ENCODE data around the gene USP30.

Gene USP30

DNA sequence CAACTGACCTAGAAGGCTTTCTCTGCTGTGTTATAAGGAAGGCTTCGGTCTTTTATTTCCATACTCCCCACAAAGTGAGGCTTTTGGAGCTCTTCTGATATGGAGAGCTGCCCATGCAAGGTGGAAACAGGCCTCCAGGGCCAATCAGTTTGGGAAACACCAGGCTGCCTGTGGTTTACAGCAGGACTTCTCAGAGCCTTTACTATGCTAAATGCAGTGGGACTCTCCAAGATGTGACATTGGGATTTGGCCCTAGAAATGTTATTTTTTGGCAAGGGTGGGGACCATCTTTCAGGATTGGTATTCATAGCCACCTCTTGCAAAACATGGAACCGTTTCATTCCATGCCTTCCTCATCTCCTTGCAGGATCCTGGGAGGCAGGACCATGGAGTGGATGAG is 67.7 kb downstream of the USP30 start:
- TF ChIP-seq GATA2 (IDR thresholded peaks at IDR 0.05; ENCODE audit: low read depth, low read length), result no peak
- no peak for TF ChIP-seq GATA3 (IDR thresholded peaks at IDR 0.05; ENCODE audit: low read depth, low read length)

DNA sequence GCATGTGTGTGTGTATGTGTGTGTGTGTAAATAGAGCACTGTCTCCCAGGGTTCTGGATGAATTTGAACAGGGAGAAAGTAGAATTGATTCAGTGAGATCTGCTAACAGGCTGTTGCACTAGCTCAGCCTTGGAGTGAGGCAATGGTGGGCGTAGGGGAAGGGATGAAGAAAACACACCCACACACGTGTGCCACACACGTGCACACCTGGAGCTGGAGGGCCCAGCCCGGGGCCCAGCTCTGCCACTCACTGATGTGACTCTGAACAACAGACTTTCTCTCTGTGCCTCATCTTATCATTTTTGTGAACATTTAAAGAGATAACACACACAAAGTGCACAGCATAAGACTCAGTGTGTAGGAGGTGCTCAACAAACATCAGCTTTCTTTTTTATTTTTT is 68.2 kb downstream of the USP30 start:
- no peak for TF ChIP-seq GATA3 (IDR thresholded peaks at IDR 0.05; ENCODE audit: low read depth, low read length)
- TF ChIP-seq GATA2 (IDR thresholded peaks at IDR 0.05; ENCODE audit: low read depth, low read length), result no peak

DNA sequence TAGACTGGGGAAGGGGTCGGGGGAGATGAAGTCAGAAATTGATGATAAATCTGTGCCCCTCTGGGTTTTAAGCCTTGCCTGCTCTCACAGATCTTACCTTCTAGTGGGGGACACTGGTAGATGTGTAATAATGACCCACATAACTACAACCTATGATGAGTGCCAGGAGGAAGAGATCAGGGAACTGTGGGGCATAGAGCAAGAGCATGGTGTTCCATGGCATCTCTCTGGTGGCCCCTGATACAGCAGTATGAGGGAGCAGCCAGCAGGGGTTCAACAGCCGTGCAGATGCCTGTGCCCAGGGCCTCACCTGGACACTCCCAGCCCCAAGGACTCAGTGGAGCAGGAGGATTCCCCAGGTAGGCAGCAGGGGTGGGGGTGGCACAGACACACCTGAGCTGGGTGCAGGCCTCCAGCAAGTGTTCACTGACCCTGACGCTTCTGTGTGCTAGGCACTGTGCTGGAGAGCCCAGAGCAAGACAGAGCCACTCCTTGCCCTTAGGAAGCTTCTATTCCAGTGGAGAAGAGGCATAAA is 69.0 kb downstream of the USP30 start:
- TF ChIP-seq GATA3 (IDR thresholded peaks at IDR 0.05; ENCODE audit: low read depth, low read length) (no peak), GATA2 (IDR thresholded peaks at IDR 0.05; ENCODE audit: low read depth, low read length) (no peak)

DNA sequence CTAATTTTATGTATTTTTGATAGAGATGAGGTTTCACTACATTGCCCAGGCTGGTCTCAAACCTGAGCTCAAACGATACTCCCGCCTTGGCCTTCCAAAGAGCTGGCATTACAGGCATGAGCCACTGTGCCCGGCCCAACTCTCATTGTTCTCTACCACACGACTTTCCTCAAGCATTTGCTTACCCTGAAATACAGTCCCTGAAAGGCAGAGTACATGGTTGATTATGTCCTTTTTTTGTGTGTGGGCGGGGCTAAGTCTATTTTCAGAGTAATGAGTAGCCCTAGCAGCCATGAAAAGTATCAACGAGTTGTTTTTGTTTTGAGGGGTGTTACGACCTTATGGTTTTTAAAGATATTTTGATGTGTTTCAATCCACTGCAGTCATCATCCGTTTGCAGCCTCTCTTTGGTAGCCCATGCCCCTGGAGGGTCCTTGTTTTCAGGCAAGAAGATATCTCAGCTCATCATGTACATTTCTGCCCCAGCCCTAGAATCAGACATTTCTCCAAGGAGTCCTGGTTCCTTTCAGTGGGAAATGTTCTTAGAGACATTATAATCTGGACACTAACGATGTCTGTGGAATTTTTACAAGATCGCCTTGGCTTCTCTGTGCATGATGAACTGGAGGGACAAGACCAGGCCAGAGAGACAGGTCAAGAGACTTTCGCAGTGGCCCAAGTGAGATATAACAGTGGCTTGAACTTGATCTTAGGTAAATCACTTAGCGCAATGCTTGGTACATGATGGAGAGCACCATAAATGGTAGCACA is 72.7 kb downstream of the USP30 start:
- no peak for TF ChIP-seq GATA2 (IDR thresholded peaks at IDR 0.05; ENCODE audit: low read depth, low read length)
- TF ChIP-seq GATA3 (IDR thresholded peaks at IDR 0.05; ENCODE audit: low read depth, low read length), result no peak

DNA sequence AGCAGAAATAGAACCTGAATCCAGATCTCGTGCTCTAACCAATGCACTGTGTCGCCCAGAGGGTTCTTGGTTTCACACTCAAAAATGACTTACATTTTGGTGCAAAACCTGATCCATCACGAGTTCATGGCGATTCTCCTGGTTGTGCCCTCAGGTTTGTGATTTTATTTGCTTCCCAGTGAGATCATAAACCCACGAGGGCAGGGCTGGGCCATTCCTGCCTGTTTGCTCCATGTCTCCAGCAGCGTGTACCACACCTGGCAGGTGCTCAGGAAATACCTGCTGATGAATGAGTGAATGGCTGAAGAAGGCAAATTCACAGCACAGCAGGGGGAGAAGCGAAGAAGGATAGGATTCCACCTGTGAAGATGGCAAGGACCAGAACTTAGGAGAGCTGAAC is 73.4 kb downstream of the USP30 start:
- TF ChIP-seq GATA2 (IDR thresholded peaks at IDR 0.05; ENCODE audit: low read depth, low read length), result no peak
- TF ChIP-seq GATA3 (IDR thresholded peaks at IDR 0.05; ENCODE audit: low read depth, low read length), result no peak

DNA sequence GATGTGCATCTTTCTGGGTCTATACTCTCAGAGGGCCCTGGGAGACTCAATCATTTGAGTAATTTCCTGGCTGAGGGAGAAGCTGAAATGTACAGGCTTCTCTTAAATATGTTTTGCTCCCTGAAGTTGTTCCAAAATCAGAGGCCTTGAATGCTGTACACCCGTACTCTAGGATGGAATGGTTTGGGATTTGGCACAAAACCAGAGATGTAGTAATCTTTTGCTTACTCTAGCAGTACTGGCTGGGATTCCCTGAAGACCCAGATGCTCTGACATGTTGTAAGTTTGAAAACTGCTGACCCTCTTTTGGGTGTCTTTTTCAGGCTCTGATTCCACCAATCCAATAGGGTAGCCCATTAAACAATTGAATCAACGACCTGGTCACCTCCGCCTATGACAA is 74.4 kb downstream of the USP30 start:
- TF ChIP-seq GATA3 (IDR thresholded peaks at IDR 0.05; ENCODE audit: low read depth, low read length) (no peak), GATA2 (IDR thresholded peaks at IDR 0.05; ENCODE audit: low read depth, low read length) (no peak)

DNA sequence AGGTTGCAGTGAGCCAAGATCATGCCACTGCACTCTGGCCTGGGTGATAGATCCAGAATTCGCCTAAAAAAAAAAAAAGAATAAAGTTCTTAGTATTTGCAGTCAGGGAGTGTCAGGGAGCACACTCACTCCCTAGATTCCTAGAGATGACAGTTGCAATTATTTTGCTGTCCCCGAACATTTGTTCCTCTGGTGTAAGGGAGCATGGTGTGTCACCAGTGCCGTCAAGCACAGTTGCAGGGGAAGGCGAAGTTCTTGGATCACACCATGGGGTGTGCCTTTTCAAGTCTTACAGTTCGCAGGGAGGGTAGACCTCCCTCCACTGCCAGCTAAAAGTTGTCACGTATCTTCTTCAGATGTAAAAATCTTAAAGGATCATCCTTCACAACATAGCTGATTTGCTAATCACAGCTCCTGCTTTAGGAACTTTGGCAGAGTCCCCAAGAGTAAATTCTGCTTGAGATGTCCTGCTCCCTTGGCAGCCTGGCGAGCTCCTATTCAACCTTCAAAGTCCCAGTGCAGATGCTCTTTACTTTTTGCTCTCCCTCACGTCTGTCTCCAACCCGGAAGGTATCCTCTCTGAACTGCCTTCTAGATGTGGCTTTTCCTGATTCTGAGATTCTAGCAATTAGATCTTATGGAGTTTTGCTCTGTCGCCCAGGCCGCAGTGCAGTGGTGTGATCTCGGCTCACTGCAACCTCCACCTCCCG is 75.3 kb downstream of the USP30 start:
- no peak for TF ChIP-seq GATA3 (IDR thresholded peaks at IDR 0.05; ENCODE audit: low read depth, low read length)
- TF ChIP-seq GATA2 (IDR thresholded peaks at IDR 0.05; ENCODE audit: low read depth, low read length), result no peak

DNA sequence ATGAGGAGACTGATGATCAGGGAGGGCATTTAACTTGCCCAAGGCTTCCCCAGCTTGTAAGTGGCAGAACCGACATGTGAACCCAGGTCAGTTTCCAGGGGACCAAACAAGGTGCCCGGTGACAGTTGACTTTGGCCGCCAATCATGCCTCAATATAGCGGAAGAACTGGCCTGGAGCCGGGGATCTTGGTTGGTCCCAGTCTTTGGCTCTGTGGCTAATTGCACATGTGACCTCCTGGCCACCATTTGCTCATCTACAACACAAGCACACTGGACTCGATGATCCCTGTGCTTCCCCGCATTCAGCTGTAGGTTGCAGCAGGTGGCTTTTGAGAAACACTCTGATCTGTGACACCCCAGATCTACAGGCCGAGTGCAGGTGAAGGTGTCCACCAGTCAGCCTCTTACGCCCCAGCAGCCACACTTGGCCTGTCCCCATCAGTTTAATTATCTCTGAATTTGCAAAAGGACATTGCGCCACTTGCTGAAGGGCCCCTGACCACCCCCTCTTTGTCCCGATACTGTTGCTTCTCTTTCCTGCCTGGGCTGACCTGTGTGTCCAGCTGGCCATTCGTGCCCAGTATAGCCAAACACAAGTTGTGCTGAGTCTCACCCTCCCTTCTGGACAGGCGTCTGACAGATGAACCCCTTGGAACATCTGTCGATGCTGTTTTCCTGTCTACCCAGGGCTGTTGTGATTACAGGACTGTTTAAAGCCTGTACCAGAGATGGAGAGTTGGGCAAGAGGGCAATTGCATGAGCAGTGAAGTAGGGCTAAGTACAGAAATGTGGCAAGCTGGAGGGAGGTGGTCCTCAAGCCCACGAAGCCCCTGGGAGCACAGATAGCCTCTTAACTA is 78.1 kb downstream of the USP30 start:
- no peak for TF ChIP-seq GATA3 (IDR thresholded peaks at IDR 0.05; ENCODE audit: low read depth, low read length)
- TF ChIP-seq GATA2 (IDR thresholded peaks at IDR 0.05; ENCODE audit: low read depth, low read length), result no peak

DNA sequence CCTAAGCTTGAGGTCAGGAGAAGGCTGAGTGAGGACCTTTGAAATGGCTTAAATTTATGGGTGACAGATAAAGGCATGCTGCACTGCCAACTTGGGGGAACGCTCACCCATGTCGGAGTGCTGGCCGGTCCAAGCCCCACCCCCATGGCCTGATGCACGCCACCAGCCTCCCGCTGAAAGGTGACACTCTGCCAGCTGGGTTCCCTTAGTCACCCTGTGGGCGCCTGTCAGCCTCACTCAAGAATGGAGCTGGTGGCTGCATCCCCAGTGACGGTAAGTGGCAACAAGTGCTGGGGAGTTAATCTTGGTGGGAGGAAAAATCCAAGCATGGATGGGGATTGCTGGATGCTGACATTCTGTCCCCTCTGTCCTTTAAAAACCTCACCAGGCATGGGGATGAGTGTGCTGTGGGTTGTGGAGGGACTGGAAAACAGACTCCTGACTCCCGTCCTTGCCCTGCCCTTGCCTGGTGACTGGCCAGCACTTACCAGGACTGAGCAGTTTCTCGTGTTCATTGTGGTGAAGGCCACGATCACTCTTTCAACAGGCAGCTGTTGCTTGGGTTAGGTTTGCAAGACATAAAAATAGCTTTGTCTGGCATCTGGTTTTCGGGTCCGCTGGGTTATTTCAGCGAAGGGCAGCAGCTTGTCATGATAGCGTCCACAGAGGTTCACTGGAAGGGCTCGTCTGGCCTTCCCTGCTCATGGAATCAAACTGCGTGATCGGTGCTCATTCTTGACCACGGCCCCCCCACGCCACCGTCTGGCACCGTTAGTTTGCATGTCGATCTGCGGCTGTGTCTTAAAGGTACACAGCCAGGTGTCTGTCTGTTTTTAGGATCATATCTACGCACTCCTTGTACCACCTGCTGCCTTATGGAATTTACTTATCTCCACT is 79.0 kb downstream of the USP30 start:
- TF ChIP-seq GATA3 (IDR thresholded peaks at IDR 0.05; ENCODE audit: low read depth, low read length) (no peak), GATA2 (IDR thresholded peaks at IDR 0.05; ENCODE audit: low read depth, low read length) (no peak)

DNA sequence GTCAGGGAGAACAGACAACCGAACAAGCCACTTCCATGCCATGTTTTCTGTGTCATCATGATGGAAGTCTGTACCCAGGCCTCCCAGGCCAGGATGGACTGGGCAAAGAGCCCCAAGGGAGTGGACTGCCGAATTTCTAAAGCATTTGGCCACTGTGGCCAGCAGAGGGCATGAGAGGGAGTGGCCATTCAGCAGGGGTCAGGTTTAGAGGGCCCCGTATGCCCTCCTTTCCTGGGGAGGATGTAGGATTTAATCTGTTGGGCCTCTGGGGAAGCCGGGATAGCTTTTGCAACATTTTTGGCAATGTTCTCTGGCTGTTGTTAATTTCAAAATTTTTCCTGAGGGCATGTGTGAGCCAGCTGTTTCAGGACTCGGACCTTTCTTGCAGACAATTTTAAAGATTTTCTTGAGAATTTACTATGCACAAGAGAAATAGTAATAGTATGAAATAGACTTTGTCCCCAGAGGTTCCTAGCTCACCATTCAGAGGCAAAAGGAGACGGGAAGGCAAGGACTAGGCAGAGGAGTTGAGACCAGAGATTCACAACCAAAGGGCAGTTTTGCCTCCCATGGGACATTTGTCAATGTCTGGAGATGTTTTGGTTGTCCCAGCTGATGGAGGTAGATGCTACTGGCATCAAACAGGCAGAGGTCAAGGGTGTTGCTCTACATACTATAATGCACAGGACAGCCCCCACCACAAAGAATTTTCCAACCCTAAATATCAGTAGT is 82.0 kb downstream of the USP30 start:
- no peak for TF ChIP-seq GATA2 (IDR thresholded peaks at IDR 0.05; ENCODE audit: low read depth, low read length)
- TF ChIP-seq GATA3 (IDR thresholded peaks at IDR 0.05; ENCODE audit: low read depth, low read length), result no peak

DNA sequence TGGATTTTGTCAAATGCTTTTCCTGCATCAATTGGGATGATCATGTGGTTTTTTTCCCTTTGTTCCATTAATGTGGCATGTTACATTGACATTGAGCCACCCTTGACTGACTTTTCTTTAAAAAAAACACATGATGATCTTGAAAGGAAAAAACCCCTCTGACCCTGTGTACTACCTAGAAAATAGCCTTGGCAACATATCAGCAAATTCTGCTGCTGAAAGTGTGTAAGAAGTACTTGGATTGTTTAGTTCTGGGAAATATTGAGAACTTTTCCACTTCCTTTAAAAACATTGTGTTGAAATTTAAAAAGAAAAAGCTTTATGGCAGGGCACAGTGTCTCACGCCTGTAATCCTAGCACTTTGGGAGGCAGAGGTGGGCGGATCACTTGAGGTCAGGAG is 84.7 kb downstream of the USP30 start:
- TF ChIP-seq GATA2 (IDR thresholded peaks at IDR 0.05; ENCODE audit: low read depth, low read length), result no peak
- TF ChIP-seq GATA3 (IDR thresholded peaks at IDR 0.05; ENCODE audit: low read depth, low read length), result no peak

Measured in SH-SY5Y (cell line).